Small intestine (tissue), 7 donors: ENCODE results near the gene SH3BP5L. TPM values are rescaled to one million over a fixed set of nuclear protein-coding genes. Genes with fewer than 3 reads are reported as not detected.

ENCODE experiments used
- DNase-seq, 2 donors: peaks; one replicate each; pipeline versions ENCODE4 v3.0.0 to v3.0.0-alpha.2; 2013
- FAIRE-seq: peaks from 2 replicates; lab custom pipeline; 2012; peaks lifted over from hg19 to GRCh38; lab: Jason Lieb, UNC
- H3K27ac ChIP-seq, 3 donors: one replicate each; pipeline ENCODE4 v1.5.1; 2013; ENCODE audit warnings: low read length in 2 of 3, mild to moderate bottlenecking in 2 of 3, control low read depth in 1 of 3, inconsistent platforms in 1 of 3, low read depth in 1 of 3, moderate library complexity in 1 of 3
- H3K27me3 ChIP-seq, 3 donors: one replicate each; pipeline ENCODE4 v1.6.1; 2013; ENCODE audit warnings: low read length in 3 of 3, inconsistent platforms in 1 of 3; ENCODE audit not compliant: control insufficient read depth in 3 of 3, insufficient read depth in 3 of 3
- H3K36me3 ChIP-seq, 3 donors: one replicate each; pipeline ENCODE4 v1.6.1; 2013; ENCODE audit warnings: low read length in 3 of 3, inconsistent platforms in 1 of 3, low read depth in 1 of 3, mild to moderate bottlenecking in 1 of 3, moderate library complexity in 1 of 3; ENCODE audit not compliant: control insufficient read depth in 3 of 3, insufficient read depth in 2 of 3
- H3K4me1 ChIP-seq, 3 donors: one replicate each; pipeline ENCODE4 v1.6.1; 2013; ENCODE audit warnings: low read length in 2 of 3, inconsistent platforms in 1 of 3, low read depth in 1 of 3, mild to moderate bottlenecking in 1 of 3, moderate library complexity in 1 of 3; ENCODE audit not compliant: control insufficient read depth in 3 of 3, insufficient read depth in 2 of 3
- H3K4me3 ChIP-seq, 3 donors: one replicate each; pipeline ENCODE4 v1.5.1; 2013; ENCODE audit warnings: low read length in 3 of 3, control low read depth in 1 of 3, inconsistent platforms in 1 of 3, low read depth in 1 of 3, mild to moderate bottlenecking in 1 of 3, moderate library complexity in 1 of 3
- H3K9me3 ChIP-seq, 2 donors: one replicate each; pipeline ENCODE4 v1.6.1; 2013; ENCODE audit warnings: low read depth in 1 of 2, low read length in 1 of 2; ENCODE audit not compliant: control insufficient read depth in 2 of 2, insufficient read depth in 1 of 2
- WGBS, 3 donors: extraction: QIAGEN DNeasy Blood & Tissue Kit; methylation state at CpG; one replicate each; pipeline ENCODE4 v1.1.7; 2013; 5-methylcytosine and 5-hydroxymethylcytosine counted together
- polyA plus RNA-seq, 4 donors: library from polyadenylated mRNA; stranded (reverse) in 3 of 4; unstranded in 1 of 4; fragments of 200-250 nt in 3 of 4; fragments of 120-200 nt in 1 of 4; gene quantifications; one replicate each; pipeline versions ENCODE4 v1.2.1 to v1.2.3, GENCODE V29; 2013
- donor health status: healthy with polysubstance abuse.
- donor health status: control.
- donor health status: control.
- donor health status: Bipolar disorder and iron deficiency.
- donor health status: healthy.

The SH3BP5L gene
- polyA plus RNA-seq, 4 donors = 19.1 to 38.0 (median 28.9) TPM

DNA sequence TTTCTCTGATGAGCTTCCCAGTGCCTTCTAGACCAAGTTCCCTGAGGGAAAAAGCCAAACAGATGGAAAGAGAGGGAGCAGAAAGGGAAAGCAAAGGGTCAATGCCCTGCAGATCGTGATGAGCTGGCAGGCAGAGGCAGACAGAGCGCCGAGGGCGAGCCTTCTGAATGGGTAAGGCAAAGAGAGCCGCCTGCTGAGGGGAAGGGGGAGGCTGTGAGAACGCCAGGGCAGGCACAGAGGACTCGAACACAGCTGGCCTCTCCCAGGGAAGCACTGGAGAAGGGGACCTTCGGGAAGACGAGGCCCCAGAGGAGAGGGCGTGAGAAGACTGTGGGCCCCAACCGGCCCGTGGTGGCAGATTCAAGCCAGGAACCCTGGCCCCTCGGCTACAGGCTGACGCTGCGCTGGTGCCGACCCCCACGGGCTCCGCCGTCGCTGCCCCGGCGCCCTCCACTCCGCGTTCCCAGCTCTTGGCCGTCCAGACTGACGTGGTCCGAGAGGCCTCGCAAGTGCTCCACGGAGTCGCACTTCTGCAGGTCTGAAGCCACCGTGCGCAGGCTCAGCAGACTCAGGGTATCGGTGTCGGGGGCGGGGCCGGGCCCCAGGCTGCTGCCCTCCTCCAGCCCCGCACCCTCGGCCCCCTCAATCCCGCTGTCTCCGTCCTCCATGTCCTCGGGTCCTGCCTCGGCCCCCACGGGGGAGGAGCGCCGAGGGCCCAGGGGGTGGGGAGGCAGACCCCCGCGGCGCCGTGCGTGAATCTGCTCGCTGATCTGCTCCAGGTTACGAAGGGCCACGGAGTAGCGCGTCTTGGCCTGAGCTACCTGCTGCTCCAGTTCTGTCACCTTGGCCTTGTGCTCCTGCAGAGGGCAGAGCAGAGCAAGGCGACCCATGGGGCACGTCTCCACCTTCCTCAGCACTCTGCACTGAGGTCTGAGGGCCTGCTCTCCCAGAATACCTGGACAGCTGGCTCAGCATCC, 13.9 kb downstream of the SH3BP5L start:
- 89 to 90% (median 89%) methylated on average over 52 to 57 of the region's 57 CpGs for WGBS, 3 donors
- Histone ChIP-seq H3K36me3 (peaks cover 0 to 59% (median 18%) of the 10 kb centered on the region in 3 donors), H3K4me3 (no peak overlapping the region), H3K27ac (no peak overlapping the region), H3K9me3 (no peaks in the 10 kb centered on the region), H3K4me1 (peaks cover 0 to 3% (median 0%) of the 10 kb centered on the region in 3 donors), H3K27me3 (no peaks in the 10 kb centered on the region)
- DNase-seq = peak in 1 of 2 donors; percentile 18
- FAIRE-seq = no peak

GRCh38 chr1:248810727-248811513, 14.8 kb downstream of the SH3BP5L start:
- peaks cover 0 to 51% (median 14%) of the 10 kb centered on the region in 3 donors for H3K36me3 ChIP-seq
- DNase-seq (peak in 1 of 2 donors; percentile 58), FAIRE-seq (no peak)
- no peaks in the 10 kb centered on the region for H3K9me3 ChIP-seq
- H3K27me3 ChIP-seq = no peaks in the 10 kb centered on the region
- no peak overlapping the region for H3K4me3 ChIP-seq
- H3K27ac ChIP-seq = no peak overlapping the region
- WGBS, 3 donors = 51 to 65% (median 53%) methylated on average over 12 of the region's 12 CpGs
- H3K4me1 ChIP-seq = peaks cover 0 to 12% (median 0%) of the 10 kb centered on the region in 3 donors

- WGBS, 3 donors = 71 to 78% (median 74%) methylated on average over 10 of the region's 10 CpGs
- H3K27me3 ChIP-seq = no peaks in the 10 kb centered on the region
- H3K4me3 ChIP-seq = no peak overlapping the region
- no peak overlapping the region for H3K27ac ChIP-seq
- FAIRE-seq = no peak
- H3K4me1 ChIP-seq = peaks cover 0 to 18% (median 3%) of the 10 kb centered on the region in 3 donors
- peaks cover 0 to 46% (median 9%) of the 10 kb centered on the region in 3 donors for H3K36me3 ChIP-seq
- H3K9me3 ChIP-seq = no peaks in the 10 kb centered on the region
- DNase-seq = no peak
These were observed 15.6 kb downstream of the SH3BP5L start for GRCh38 chr1:248810000-248810726.

- H3K4me3 ChIP-seq = no peak overlapping the region
- no peaks in the 10 kb centered on the region for H3K9me3 ChIP-seq
- peaks cover 0 to 36% (median 6%) of the 10 kb centered on the region in 3 donors for H3K36me3 ChIP-seq
- no peaks in the 10 kb centered on the region for H3K27me3 ChIP-seq
- no peak for DNase-seq
- no peak for FAIRE-seq
- H3K27ac ChIP-seq = no peak overlapping the region
- peaks cover 0 to 31% (median 5%) of the 10 kb centered on the region in 3 donors for H3K4me1 ChIP-seq
- 74 to 80% (median 79%) methylated on average over 9 of the region's 9 CpGs for WGBS, 3 donors
These were observed 16.8 kb downstream of the SH3BP5L start for GRCh38 chr1:248808876-248809275.

GRCh38 chr1:248807067-248807737, 18.5 kb downstream of the SH3BP5L start:
- H3K4me1 ChIP-seq = peaks cover 0 to 42% (median 8%) of the 10 kb centered on the region in 3 donors
- WGBS, 3 donors = 42 to 50% (median 46%) methylated on average over 15 of the region's 15 CpGs
- H3K27ac ChIP-seq = no peak overlapping the region
- H3K36me3 ChIP-seq = peaks cover 0 to 19% (median 0%) of the 10 kb centered on the region in 3 donors
- peak; percentile 67 to 79 for DNase-seq
- no peak for FAIRE-seq
- peaks cover 0 to 5% of the 10 kb centered on the region in 2 donors for H3K9me3 ChIP-seq
- H3K4me3 ChIP-seq = no peak overlapping the region
- no peaks in the 10 kb centered on the region for H3K27me3 ChIP-seq

DNA sequence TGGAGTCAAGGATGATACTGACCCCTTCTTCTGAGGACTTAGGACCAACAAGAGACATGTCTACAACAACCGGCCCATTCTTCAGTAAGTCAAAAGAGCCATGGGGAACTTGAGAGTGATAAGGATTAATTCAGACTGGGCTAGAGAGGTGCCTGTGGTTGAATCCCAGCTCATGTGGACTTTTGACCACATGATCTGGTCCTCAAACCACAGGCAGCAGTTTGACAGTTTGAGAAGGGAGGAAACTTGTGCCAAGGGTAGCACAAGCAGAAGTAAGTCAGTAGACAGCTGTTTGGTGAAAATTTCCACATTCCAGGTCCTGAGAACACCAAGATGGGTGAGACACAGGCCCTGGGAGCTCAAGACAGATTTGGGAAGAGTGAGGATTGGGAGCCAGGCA, 19.8 kb downstream of the SH3BP5L start:
- no peak overlapping the region for H3K4me3 ChIP-seq
- H3K36me3 ChIP-seq = peaks cover 0 to 6% (median 0%) of the 10 kb centered on the region in 3 donors
- no peak for FAIRE-seq
- no peaks in the 10 kb centered on the region for H3K27me3 ChIP-seq
- H3K9me3 ChIP-seq = peaks cover 0 to 11% of the 10 kb centered on the region in 2 donors
- 75 to 87% (median 79%) methylated on average over 1 of the region's 1 CpG for WGBS, 3 donors
- DNase-seq = peak in 1 of 2 donors; percentile 37
- H3K27ac ChIP-seq = peak overlapping the region in 2 of 3 donors; percentile 35 to 83
- peaks cover 0 to 44% (median 8%) of the 10 kb centered on the region in 3 donors for H3K4me1 ChIP-seq

DNA sequence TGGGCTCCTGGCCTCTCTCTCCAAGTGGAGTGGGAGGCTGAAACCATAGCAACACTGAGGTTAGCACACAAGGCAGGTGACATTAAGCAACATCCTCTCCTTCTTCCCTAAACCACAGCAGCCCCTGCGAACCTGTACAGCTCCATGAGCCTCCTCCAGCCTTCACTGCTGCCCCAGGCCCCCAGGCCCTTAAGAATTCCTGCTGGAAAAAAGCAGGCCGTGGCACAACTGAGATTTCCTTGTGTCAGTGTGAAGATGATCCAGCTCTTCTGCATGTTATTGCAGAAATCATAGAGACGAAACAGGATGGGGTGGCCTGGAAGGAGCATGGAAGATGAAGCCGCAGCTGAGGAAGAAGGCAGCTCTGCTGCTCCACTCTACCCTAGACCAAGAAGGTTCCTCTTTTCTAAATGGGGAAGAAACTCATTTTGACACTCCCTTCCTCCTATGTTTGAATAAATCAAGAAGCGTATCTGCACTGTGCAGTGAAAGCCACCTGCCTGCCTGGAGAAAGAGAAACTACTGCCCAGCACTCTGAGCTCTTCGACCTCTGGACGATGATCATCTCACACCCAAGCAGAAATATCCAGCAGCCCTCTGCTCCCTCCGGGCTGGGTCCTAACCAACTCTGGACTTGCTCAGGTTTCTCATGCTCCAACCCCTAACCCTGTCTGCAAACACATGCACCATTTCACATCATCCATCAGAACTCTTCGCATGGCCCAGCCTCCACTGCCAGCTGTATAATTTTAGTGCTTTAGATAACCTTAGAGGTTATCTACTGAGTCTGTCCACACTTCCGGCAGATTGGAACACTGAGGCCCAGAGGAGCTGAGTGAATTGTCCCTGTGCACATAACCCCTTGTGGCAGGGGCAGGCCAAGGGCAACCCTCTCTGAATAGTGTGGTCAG, 20.7 kb downstream of the SH3BP5L start:
- Histone ChIP-seq H3K9me3 (peaks cover 0 to 11% of the 10 kb centered on the region in 2 donors), H3K27me3 (no peaks in the 10 kb centered on the region), H3K27ac (peak overlapping the region; percentile 43 to 84 (median 83)), H3K36me3 (no peaks in the 10 kb centered on the region), H3K4me3 (no peak overlapping the region), H3K4me1 (peaks cover 0 to 44% (median 8%) of the 10 kb centered on the region in 3 donors)
- 18 to 43% (median 29%) methylated on average over 10 of the region's 10 CpGs for WGBS, 3 donors
- DNase-seq (peak; percentile 74 to 81), FAIRE-seq (no peak)
